ENCODE data around the gene VWA8. TPM values are rescaled to one million over a fixed set of nuclear protein-coding genes. Genes with fewer than 3 reads are reported as not detected.

Gene VWA8
- total RNA-seq, 1 experiment from 2014 or later: 22.6 TPM

DNA sequence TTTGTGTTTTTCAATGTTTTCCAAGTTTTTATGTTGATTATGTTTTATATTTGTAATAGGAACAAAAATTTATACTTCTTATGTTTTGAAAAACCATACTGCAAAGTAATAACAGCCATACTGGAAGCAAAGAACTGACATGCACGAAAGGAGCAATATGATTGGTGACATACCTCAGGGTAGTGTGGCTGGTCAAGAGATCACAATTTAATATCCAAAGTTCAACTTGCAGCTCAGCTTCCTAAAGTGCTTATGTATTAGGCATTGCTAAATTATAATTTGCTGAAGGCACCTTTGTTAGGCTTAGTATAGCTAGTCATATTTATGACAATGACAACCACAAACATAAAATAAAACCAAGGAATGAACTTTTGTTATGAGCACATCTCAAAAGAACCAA, 25.9 kb downstream of the VWA8 start:
- intact Hi-C loops (cut with micrococcal nuclease): no loop called here
- TF ChIP-seq RAD21 (IDR thresholded peaks at IDR 0.05; ENCODE audit: low read depth) (no peak), SRF (IDR thresholded peaks at IDR 0.05; ENCODE audit: low read depth) (no peak), CEBPB (IDR thresholded peaks at IDR 0.05; ENCODE audit: low read depth) (no peak), ZNF274 (IDR thresholded peaks at IDR 0.05; ENCODE audit: low read depth, low read length) (no peak), TCF7L2 (IDR thresholded peaks at IDR 0.05; ENCODE audit: borderline replicate concordance, extremely low read depth, insufficient read depth, insufficient read length) (no peak), POLR2AphosphoS5 (IDR thresholded peaks at IDR 0.05; ENCODE audit: low read depth, low read length) (no peak), YY1 (IDR thresholded peaks at IDR 0.05; ENCODE audit: extremely low read depth, insufficient replicate concordance, low read depth, low read length) (no peak), SP1 (IDR thresholded peaks at IDR 0.05; ENCODE audit: low read depth) (no peak), CBX3 (IDR thresholded peaks at IDR 0.05; ENCODE audit: low read depth) (no peak), ELF1 (IDR thresholded peaks at IDR 0.05; ENCODE audit: borderline replicate concordance, low read depth) (no peak), SIN3A (IDR thresholded peaks at IDR 0.05; ENCODE audit: low read depth) (no peak), POLR2A (IDR thresholded peaks at IDR 0.05; ENCODE audit: borderline replicate concordance, extremely low read depth, insufficient read depth, insufficient read length) (no peak), ZFX (IDR thresholded peaks at IDR 0.05) (no peak)
- TF ChIP-seq, protein P1, sequence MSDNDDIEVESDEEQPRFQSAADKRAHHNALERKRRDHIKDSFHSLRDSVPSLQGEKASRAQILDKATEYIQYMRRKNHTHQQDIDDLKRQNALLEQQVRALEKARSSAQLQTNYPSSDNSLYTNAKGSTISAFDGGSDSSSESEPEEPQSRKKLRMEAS (IDR thresholded peaks at IDR 0.05): no peak
- TF ChIP-seq, protein P2, sequence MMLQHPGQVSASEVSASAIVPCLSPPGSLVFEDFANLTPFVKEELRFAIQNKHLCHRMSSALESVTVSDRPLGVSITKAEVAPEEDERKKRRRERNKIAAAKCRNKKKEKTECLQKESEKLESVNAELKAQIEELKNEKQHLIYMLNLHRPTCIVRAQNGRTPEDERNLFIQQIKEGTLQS (IDR thresholded peaks at IDR 0.05): no peak
- TF ChIP-seq, protein P3, sequence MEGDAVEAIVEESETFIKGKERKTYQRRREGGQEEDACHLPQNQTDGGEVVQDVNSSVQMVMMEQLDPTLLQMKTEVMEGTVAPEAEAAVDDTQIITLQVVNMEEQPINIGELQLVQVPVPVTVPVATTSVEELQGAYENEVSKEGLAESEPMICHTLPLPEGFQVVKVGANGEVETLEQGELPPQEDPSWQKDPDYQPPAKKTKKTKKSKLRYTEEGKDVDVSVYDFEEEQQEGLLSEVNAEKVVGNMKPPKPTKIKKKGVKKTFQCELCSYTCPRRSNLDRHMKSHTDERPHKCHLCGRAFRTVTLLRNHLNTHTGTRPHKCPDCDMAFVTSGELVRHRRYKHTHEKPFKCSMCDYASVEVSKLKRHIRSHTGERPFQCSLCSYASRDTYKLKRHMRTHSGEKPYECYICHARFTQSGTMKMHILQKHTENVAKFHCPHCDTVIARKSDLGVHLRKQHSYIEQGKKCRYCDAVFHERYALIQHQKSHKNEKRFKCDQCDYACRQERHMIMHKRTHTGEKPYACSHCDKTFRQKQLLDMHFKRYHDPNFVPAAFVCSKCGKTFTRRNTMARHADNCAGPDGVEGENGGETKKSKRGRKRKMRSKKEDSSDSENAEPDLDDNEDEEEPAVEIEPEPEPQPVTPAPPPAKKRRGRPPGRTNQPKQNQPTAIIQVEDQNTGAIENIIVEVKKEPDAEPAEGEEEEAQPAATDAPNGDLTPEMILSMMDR (IDR thresholded peaks at IDR 0.05 in 2 of 3, conservative IDR thresholded peaks at IDR 0.05 in 1 of 3; ENCODE audit: borderline replicate concordance in 1 of 3, insufficient read depth in 1 of 3, low read depth in 2 of 3, low read length in 2 of 3): no peak
- TF ChIP-seq, protein P4, sequence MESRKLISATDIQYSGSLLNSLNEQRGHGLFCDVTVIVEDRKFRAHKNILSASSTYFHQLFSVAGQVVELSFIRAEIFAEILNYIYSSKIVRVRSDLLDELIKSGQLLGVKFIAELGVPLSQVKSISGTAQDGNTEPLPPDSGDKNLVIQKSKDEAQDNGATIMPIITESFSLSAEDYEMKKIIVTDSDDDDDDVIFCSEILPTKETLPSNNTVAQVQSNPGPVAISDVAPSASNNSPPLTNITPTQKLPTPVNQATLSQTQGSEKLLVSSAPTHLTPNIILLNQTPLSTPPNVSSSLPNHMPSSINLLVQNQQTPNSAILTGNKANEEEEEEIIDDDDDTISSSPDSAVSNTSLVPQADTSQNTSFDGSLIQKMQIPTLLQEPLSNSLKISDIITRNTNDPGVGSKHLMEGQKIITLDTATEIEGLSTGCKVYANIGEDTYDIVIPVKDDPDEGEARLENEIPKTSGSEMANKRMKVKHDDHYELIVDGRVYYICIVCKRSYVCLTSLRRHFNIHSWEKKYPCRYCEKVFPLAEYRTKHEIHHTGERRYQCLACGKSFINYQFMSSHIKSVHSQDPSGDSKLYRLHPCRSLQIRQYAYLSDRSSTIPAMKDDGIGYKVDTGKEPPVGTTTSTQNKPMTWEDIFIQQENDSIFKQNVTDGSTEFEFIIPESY (IDR thresholded peaks at IDR 0.05; ENCODE audit: extremely low read depth, insufficient replicate concordance, low read length): no peak
- TF ChIP-seq, protein P5, sequence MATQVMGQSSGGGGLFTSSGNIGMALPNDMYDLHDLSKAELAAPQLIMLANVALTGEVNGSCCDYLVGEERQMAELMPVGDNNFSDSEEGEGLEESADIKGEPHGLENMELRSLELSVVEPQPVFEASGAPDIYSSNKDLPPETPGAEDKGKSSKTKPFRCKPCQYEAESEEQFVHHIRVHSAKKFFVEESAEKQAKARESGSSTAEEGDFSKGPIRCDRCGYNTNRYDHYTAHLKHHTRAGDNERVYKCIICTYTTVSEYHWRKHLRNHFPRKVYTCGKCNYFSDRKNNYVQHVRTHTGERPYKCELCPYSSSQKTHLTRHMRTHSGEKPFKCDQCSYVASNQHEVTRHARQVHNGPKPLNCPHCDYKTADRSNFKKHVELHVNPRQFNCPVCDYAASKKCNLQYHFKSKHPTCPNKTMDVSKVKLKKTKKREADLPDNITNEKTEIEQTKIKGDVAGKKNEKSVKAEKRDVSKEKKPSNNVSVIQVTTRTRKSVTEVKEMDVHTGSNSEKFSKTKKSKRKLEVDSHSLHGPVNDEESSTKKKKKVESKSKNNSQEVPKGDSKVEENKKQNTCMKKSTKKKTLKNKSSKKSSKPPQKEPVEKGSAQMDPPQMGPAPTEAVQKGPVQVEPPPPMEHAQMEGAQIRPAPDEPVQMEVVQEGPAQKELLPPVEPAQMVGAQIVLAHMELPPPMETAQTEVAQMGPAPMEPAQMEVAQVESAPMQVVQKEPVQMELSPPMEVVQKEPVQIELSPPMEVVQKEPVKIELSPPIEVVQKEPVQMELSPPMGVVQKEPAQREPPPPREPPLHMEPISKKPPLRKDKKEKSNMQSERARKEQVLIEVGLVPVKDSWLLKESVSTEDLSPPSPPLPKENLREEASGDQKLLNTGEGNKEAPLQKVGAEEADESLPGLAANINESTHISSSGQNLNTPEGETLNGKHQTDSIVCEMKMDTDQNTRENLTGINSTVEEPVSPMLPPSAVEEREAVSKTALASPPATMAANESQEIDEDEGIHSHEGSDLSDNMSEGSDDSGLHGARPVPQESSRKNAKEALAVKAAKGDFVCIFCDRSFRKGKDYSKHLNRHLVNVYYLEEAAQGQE (IDR thresholded peaks at IDR 0.05; ENCODE audit: low read depth): no peak
- no TSS peak for BruUV-seq (replicated peaks)
- Histone ChIP-seq H3K4me1 (ENCODE audit: control insufficient read depth in 1 of 2, insufficient read depth in 2 of 2, low read length in 2 of 2) (no peaks in the 10 kb centered on the region), H3K79me2 (ENCODE audit: insufficient read depth, low read length) (peaks cover 49% of the 10 kb centered on the region), H3K4me3 (replicated peaks in 1 of 2; ENCODE audit: low read depth in 1 of 2, low read length in 2 of 2) (no peak overlapping the region), H3K9ac (ENCODE audit: low read length) (no peak overlapping the region), H3K9me3 (ENCODE audit: control insufficient read depth in 1 of 2, insufficient read depth in 1 of 2, low read depth in 1 of 2, low read length in 2 of 2) (no peaks in the 10 kb centered on the region), H3K27ac (ENCODE audit: low read depth, low read length) (no peak overlapping the region), H3K36me3 (ENCODE audit: control insufficient read depth in 1 of 2, insufficient read depth in 2 of 2, low read length in 2 of 2) (no peaks in the 10 kb centered on the region), H4K20me1 (ENCODE audit: insufficient read depth) (peaks cover 4% of the 10 kb centered on the region; the same call in 1 of the 2 replicates), H2AFZ (ENCODE audit: low read depth, low read length, poor library complexity, severe bottlenecking) (no peak overlapping the region), H3K27me3 (ENCODE audit: insufficient read depth, low read length) (no peaks in the 10 kb centered on the region), H3K4me2 (ENCODE audit: low read length) (no peak overlapping the region), H3K9me2 (ENCODE audit: insufficient read depth) (no peaks in the 10 kb centered on the region)
- ChIA-PET POLR2A (no interaction called here), CTCF (no interaction called here), RAD21 (ENCODE audit: low non-redundant PET in 1 of 2, low total read pairs in 2 of 2, uncharacterized antibody in 2 of 2, unreplicated experiment in 2 of 2) (no interaction called here)
- no peak for ATAC-seq
- no peak for DNase-seq (ENCODE audit: low read depth, low spot score)

Measured in HCT116 (cell line).